Endothelial cell of umbilical vein (primary cell): ENCODE data around the gene PCDH15. TPM values are rescaled to one million over a fixed set of nuclear protein-coding genes. Genes with fewer than 3 reads are reported as not detected.

ENCODE experiments used
- BruUV-seq: library from RNA; stranded (reverse); fragments of 400-500 nt; replicated peaks from 2 replicates; lab custom pipeline; 2021; lab: Mats Ljungman, UMichigan
- CTCF ChIA-PET: fragments of 300-600, 350-600 bp; sonication (Branson Sonifier 250); formaldehyde crosslinking; loops from one replicate; lab custom pipeline; 2021; ENCODE audit warnings: antibody characterized with exemption, inconsistent platforms; lab: Charles Lee
- POLR2A ChIA-PET: fragments of 300-600, 350-600 bp; sonication (Branson Sonifier 250); formaldehyde crosslinking; loops from one replicate; lab custom pipeline; 2021; ENCODE audit warnings: antibody characterized with exemption, inconsistent platforms; lab: Charles Lee
- DNase-seq: peaks from one replicate; pipeline ENCODE4 v3.0.0-alpha.2; 2011; ENCODE audit warnings: low read depth, low spot score
- FAIRE-seq: peaks from 2 replicates; lab custom pipeline; 2011; peaks lifted over from hg19 to GRCh38; lab: Jason Lieb, UNC
- H2AFZ ChIP-seq: 2 replicates; pipeline ENCODE4 v1.6.0; 2012; ENCODE audit warnings: low read depth, low read length, control low read depth, inconsistent platforms
- H3K27ac ChIP-seq: 2 replicates; pipeline ENCODE4 v1.5.1; 2011; ENCODE audit warnings: low read depth, mild to moderate bottlenecking, control low read depth, low read length, moderate library complexity; ENCODE audit not compliant: insufficient read depth
- H3K27me3 ChIP-seq, 2 experiments: 2 replicates each; pipeline versions ENCODE4 v1.6.0 to v1.6.1; 2011; ENCODE audit warnings: low read length in 2 of 2, mixed read lengths in 1 of 2; ENCODE audit not compliant: control insufficient read depth in 2 of 2, insufficient read depth in 2 of 2
- H3K36me3 ChIP-seq, 2 experiments: 2 replicates in 1 of 2; 3 replicates in 1 of 2; pipeline ENCODE4 v1.5.1; 2011; ENCODE audit warnings: low read length in 2 of 2, mild to moderate bottlenecking in 1 of 2, moderate library complexity in 1 of 2; ENCODE audit not compliant: control insufficient read depth in 2 of 2, insufficient read depth in 2 of 2; ENCODE audit errors: extremely low read depth in 1 of 2
- H3K4me1 ChIP-seq: 3 replicates; pipeline ENCODE4 v1.5.1; 2011; ENCODE audit warnings: mild to moderate bottlenecking, low read length; ENCODE audit not compliant: control insufficient read depth, insufficient read depth; ENCODE audit errors: extremely low read depth
- H3K4me2 ChIP-seq: 2 replicates; pipeline ENCODE4 v1.6.1; 2011; ENCODE audit warnings: low read length, control low read depth, mixed read lengths; ENCODE audit not compliant: insufficient read depth
- H3K4me3 ChIP-seq, 3 experiments: fragments of 200-600 bp in 1 of 3; sonication (generic), shearing (Covaris generic) in 1 of 3; replicated peaks in 1 of 3; 2 replicates each; pipeline ENCODE4 v1.5.1; 2011 to 2016; ENCODE audit warnings: control low read depth in 3 of 3, low read length in 3 of 3, mild to moderate bottlenecking in 2 of 3, inconsistent platforms in 1 of 3, low read depth in 1 of 3, moderate library complexity in 1 of 3; ENCODE audit not compliant: insufficient read depth in 1 of 3
- H3K79me2 ChIP-seq: 2 replicates; pipeline ENCODE4 v1.6.0; 2012; ENCODE audit warnings: low read length, inconsistent platforms; ENCODE audit not compliant: control insufficient read depth, insufficient read depth
- H3K9ac ChIP-seq: replicated peaks from 2 replicates; pipeline ENCODE3; 2011; ENCODE audit warnings: low read length, control low read depth; ENCODE audit not compliant: insufficient read depth; ENCODE audit errors: extremely low read depth
- H3K9me1 ChIP-seq: replicated peaks from 3 replicates; pipeline ENCODE4 v1.6.0; 2011; ENCODE audit warnings: mild to moderate bottlenecking, low read length; ENCODE audit not compliant: control insufficient read depth, insufficient read depth; ENCODE audit errors: extremely low read depth
- H3K9me3 ChIP-seq: replicated peaks from 2 replicates; pipeline ENCODE4 v1.5.1; 2012; ENCODE audit warnings: low read length, inconsistent platforms; ENCODE audit not compliant: control insufficient read depth, insufficient read depth
- H4K20me1 ChIP-seq: replicated peaks from 2 replicates; pipeline ENCODE3; 2011; ENCODE audit warnings: mild to moderate bottlenecking, low read length; ENCODE audit not compliant: control insufficient read depth, insufficient read depth; ENCODE audit errors: extremely low read depth
- EZH2 ChIP-seq: IDR thresholded peaks from 2 replicates; pipeline ENCODE4 v1.6.1; 2012; ENCODE audit warnings: borderline replicate concordance, low read depth, mild to moderate bottlenecking, moderate library complexity, low read length, inconsistent platforms; ENCODE audit not compliant: severe bottlenecking
- FOS ChIP-seq: IDR thresholded peaks from 2 replicates; pipeline ENCODE4 v1.6.1; 2011; ENCODE audit warnings: mild to moderate bottlenecking, low read length, moderate library complexity, borderline replicate concordance; ENCODE audit not compliant: insufficient read depth
- GATA2 ChIP-seq: IDR thresholded peaks from 2 replicates; pipeline ENCODE4 v1.7.0; 2011; ENCODE audit warnings: low read depth, mild to moderate bottlenecking, moderate library complexity, mixed read lengths, low read length; ENCODE audit not compliant: insufficient read length, insufficient read depth
- JUN ChIP-seq: IDR thresholded peaks from 2 replicates; pipeline ENCODE4 v1.6.1; 2011; ENCODE audit warnings: borderline replicate concordance, low read depth; ENCODE audit not compliant: insufficient read length, insufficient read depth
- MAX ChIP-seq: IDR thresholded peaks from 2 replicates; pipeline ENCODE4 v1.6.1; 2011; ENCODE audit not compliant: insufficient read depth, insufficient read length
- MYC ChIP-seq: IDR thresholded peaks from one replicate; pipeline ENCODE4 v1.6.1; 2011; ENCODE audit warnings: mild to moderate bottlenecking, low read depth, low read length
- POLR2A ChIP-seq: IDR thresholded peaks from 2 replicates; pipeline ENCODE4 v1.6.1; 2012; ENCODE audit warnings: low read depth, mild to moderate bottlenecking, control low read depth, low read length
- POLR2AphosphoS5 ChIP-seq: IDR thresholded peaks from 2 replicates; pipeline ENCODE4 v1.6.1; 2012; ENCODE audit warnings: low read depth, mild to moderate bottlenecking, control low read depth, low read length, moderate library complexity; ENCODE audit not compliant: insufficient read depth
- dilution Hi-C: fragments of 300-500 bp; cut with MboI; formaldehyde crosslinking; loops from one replicate; pipeline ENCODE4 v1.15.0; 2019; ENCODE audit warnings: low sequenced_read_pairs; ENCODE audit not compliant: extremely low pct_ligation_motif_present
- intact Hi-C: fragments of 100-400 bp; cut with micrococcal nuclease; formaldehyde crosslinking; loops from one replicate; pipeline ENCODE4 v1.10.0; 2022
- polyA plus RNA-seq, 4 experiments: library from polyadenylated mRNA; depleted of rRNA in 3 of 4; stranded (reverse) in 3 of 4; unstranded in 1 of 4; fragments of >200 nt; gene quantifications; 2 replicates each; pipeline versions ENCODE4 v1.2.1 to v1.2.3, GENCODE V29; 2011 to 2012; ENCODE audit warnings: missing spikeins in 1 of 4
- total RNA-seq: library from RNA; stranded (reverse); gene quantifications from 2 replicates; pipeline ENCODE4 v1.2.3, GENCODE V29; 2021
- TF ChIP-seq, protein P1 (sequence below), 2 donors: IDR thresholded peaks; 1 replicate in 1 of 2; 2 replicates in 1 of 2; pipeline ENCODE4 v1.5.1; 2011; ENCODE audit warnings: low read length in 2 of 2, mild to moderate bottlenecking in 2 of 2, moderate library complexity in 2 of 2, control low read depth in 1 of 2, inconsistent platforms in 1 of 2, low read depth in 1 of 2; ENCODE audit not compliant: insufficient read depth in 1 of 2; ENCODE audit errors: extremely low read depth in 1 of 2

The PCDH15 gene
- total and polyA plus RNA-seq, 2 donors (not counting 3 experiments of a cell fraction or from before 2014, with no cell fraction given): 0.04 TPM; not detected in 1

DNA sequence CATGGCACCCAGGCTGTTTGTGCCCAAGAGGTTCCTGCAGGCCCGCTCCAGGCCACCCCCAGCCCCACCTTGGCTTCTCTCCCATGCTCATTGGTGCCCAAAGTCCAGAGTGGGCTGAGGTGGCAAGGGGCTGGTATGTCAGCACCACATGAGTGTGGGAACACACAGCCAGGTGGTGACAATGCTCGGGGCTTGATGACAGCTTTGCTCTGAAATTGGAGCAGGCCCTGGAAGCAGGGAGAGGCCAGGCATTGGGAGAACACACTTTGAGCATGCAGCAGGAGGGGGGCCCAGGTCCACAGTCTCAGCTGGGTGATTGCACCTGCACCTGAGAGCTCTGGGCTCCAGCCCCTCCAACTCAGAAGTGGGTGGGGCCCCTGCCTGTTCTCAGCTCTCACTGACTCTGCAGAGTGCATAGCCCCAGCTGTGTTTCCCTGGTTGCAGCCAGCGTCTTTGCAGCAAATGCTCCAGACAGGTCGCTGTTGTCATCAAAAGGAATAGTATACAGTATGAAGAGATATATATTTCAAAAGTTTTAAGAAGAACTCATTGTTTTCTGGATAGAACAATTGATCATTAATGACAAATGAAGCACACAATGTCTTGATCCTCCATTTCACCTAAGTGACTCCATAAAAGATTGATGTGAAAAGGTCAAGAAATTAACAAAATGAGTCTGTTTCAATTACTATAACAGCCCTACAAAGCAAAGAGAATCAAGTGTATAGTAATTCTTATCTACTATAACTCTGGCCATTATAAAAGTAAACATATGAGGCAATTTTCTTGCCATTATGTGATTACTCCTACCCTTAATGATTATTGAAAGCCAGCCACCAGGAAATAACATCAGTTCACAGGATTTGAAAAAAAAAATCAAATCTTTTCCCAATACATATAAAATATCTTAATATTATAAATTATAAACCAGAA, 848.1 kb downstream of the PCDH15 start:
- intact Hi-C loops: no loop called here
- no peak for TF ChIP-seq MAX
- no peak for TF ChIP-seq JUN
- TF ChIP-seq FOS: no peak
- no peak for TF ChIP-seq POLR2AphosphoS5
- no peak for TF ChIP-seq POLR2A
- H3K9ac ChIP-seq: no peak overlapping the region
- H2AFZ ChIP-seq: no peak overlapping the region
- H3K4me3 ChIP-seq: no peak overlapping the region
- H4K20me1 ChIP-seq: no peaks in the 10 kb centered on the region
- no peak for DNase-seq
- no peaks in the 10 kb centered on the region for H3K36me3 ChIP-seq
- no TSS peak for BruUV-seq
- no peaks in the 10 kb centered on the region for H3K79me2 ChIP-seq
- H3K9me1 ChIP-seq: no peaks in the 10 kb centered on the region
- no peak overlapping the region for H3K4me2 ChIP-seq
- H3K27me3 ChIP-seq: no peaks in the 10 kb centered on the region
- no peaks in the 10 kb centered on the region for H3K4me1 ChIP-seq
- ChIA-PET POLR2A (no interaction called here), CTCF (no interaction called here)
- dilution Hi-C loops: no loop called here
- FAIRE-seq: no peak
- no peaks in the 10 kb centered on the region for H3K9me3 ChIP-seq
- H3K27ac ChIP-seq: no peak overlapping the region

- ChIA-PET CTCF (no interaction called here), POLR2A (no interaction called here)
- dilution Hi-C loops: no loop called here
- H3K36me3 ChIP-seq: no peaks in the 10 kb centered on the region
- intact Hi-C loops: no loop called here
- H3K9me1 ChIP-seq: no peaks in the 10 kb centered on the region
- H3K4me1 ChIP-seq: no peaks in the 10 kb centered on the region
- no peaks in the 10 kb centered on the region for H4K20me1 ChIP-seq
- H3K4me3 ChIP-seq: no peak overlapping the region
- no peaks in the 10 kb centered on the region for H3K79me2 ChIP-seq
- no peak for FAIRE-seq
- H3K27me3 ChIP-seq: no peaks in the 10 kb centered on the region
- DNase-seq: no peak
- H3K9ac ChIP-seq: no peak overlapping the region
- TF ChIP-seq FOS (no peak), MYC (no peak), POLR2AphosphoS5 (no peak), JUN (no peak), GATA2 (no peak), POLR2A (no peak), EZH2 (no peak), MAX (no peak)
- TF ChIP-seq, protein P1, sequence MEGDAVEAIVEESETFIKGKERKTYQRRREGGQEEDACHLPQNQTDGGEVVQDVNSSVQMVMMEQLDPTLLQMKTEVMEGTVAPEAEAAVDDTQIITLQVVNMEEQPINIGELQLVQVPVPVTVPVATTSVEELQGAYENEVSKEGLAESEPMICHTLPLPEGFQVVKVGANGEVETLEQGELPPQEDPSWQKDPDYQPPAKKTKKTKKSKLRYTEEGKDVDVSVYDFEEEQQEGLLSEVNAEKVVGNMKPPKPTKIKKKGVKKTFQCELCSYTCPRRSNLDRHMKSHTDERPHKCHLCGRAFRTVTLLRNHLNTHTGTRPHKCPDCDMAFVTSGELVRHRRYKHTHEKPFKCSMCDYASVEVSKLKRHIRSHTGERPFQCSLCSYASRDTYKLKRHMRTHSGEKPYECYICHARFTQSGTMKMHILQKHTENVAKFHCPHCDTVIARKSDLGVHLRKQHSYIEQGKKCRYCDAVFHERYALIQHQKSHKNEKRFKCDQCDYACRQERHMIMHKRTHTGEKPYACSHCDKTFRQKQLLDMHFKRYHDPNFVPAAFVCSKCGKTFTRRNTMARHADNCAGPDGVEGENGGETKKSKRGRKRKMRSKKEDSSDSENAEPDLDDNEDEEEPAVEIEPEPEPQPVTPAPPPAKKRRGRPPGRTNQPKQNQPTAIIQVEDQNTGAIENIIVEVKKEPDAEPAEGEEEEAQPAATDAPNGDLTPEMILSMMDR (IDR thresholded peaks at IDR 0.05; ENCODE audit: extremely low read depth in 1 of 2, insufficient read depth in 1 of 2, low read depth in 1 of 2, low read length in 2 of 2): no peak
- H3K9me3 ChIP-seq: no peaks in the 10 kb centered on the region
- no peak overlapping the region for H3K27ac ChIP-seq
- no TSS peak for BruUV-seq
- no peak overlapping the region for H3K4me2 ChIP-seq
- no peak overlapping the region for H2AFZ ChIP-seq
Measured at GRCh38 chr10:53939654-53940053, 861.4 kb downstream of the PCDH15 start.
